Activated CD8-positive, alpha-beta T cell treated with anti-CD3 and anti-CD28 coated beads, Interleukin-2, amount 10 ng/mL, durations not matched to agents 7 days and 5 days (primary cell): ENCODE data around the gene CXCL10. TPM values are rescaled to one million over a fixed set of nuclear protein-coding genes. Genes with fewer than 3 reads are reported as not detected.
"Not testable (repeated sequence)": the region's sequence is repeated elsewhere in the genome, so short reads cannot be mapped to it uniquely, and the experiment has no call there.

Source experiments
- ATAC-seq: fragments of 150-1000 bp; cut with Tn5 transposase; one replicate; pipeline ENCODE4 v1.10.0; 2021; ENCODE audit warnings: moderate library complexity
- CTCF ChIA-PET: fragments of 350-600 bp; sonication (Branson Sonifier 250); formaldehyde crosslinking; loops from one replicate; lab custom pipeline; 2021; ENCODE audit warnings: antibody characterized with exemption; lab: Charles Lee
- POLR2A ChIA-PET: fragments of 350-600 bp; sonication (Branson Sonifier 250); formaldehyde crosslinking; loops from one replicate; lab custom pipeline; 2021; ENCODE audit warnings: antibody characterized with exemption; lab: Charles Lee
- DNase-seq: peaks from one replicate; pipeline ENCODE4 v3.0.0-alpha.2; 2020
- H3K27ac Mint-ChIP-seq: one replicate; pipeline ENCODE4 v1.8.0; 2021; ENCODE audit warnings: mild to moderate bottlenecking, mixed read lengths
- H3K27me3 Mint-ChIP-seq: one replicate; pipeline ENCODE4 v1.8.0; 2021; ENCODE audit warnings: low read depth, mixed read lengths
- H3K36me3 Mint-ChIP-seq: one replicate; pipeline ENCODE4 v1.8.0; 2021; ENCODE audit warnings: low read depth, mixed read lengths
- H3K4me1 Mint-ChIP-seq: one replicate; pipeline ENCODE4 v1.8.0; 2021; ENCODE audit warnings: low read depth, mixed read lengths
- H3K4me3 Mint-ChIP-seq: one replicate; pipeline ENCODE4 v1.8.0; 2021; ENCODE audit warnings: mild to moderate bottlenecking, mixed read lengths
- H3K9me3 Mint-ChIP-seq: one replicate; pipeline ENCODE4 v1.8.0; 2022; ENCODE audit warnings: mixed read lengths; ENCODE audit not compliant: insufficient read depth
- total RNA-seq, 2 experiments: library from RNA; stranded (reverse); gene quantifications; one replicate each; pipeline ENCODE4 v1.2.3, GENCODE V29; 2021

The CXCL10 gene
- total RNA-seq, 2 experiments from 2014 or later: not detected

DNA sequence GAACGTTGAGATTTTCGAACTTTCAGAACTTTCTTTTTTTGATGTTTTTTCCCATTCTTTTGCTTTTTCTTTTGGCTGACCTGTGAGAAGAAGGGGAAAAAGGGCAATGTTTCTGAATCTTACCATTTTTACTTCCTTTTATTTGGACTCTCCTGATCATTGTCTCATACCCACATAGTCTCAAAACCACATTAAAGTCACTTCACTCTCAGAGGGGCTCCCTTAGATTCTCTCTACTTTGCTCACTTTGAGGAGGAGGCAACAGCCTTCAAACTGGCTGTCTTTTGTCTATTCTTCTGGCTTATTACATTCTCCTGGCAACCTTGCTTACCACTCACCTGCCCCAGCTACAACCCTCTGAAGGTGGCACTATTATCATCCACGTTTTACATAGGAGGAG lies 19.7 kb downstream of the CXCL10 start:
- Mint-ChIP-seq H3K4me3 (no peak overlapping the region), H3K27me3 (peaks cover 22% of the 10 kb centered on the region), H3K4me1 (peaks cover 3% of the 10 kb centered on the region), H3K9me3 (no peaks in the 10 kb centered on the region), H3K27ac (no peak overlapping the region), H3K36me3 (no peaks in the 10 kb centered on the region)
- DNase-seq (no peak), ATAC-seq (no peak)
- POLR2A ChIA-PET: no interaction called here
- CTCF ChIA-PET: no interaction called here

GRCh38 chr4:76003035-76003434 lies 20.3 kb downstream of the CXCL10 start:
- H3K27me3 Mint-ChIP-seq: peaks cover 18% of the 10 kb centered on the region
- peaks cover 3% of the 10 kb centered on the region for H3K4me1 Mint-ChIP-seq
- H3K4me3 Mint-ChIP-seq: no peak overlapping the region
- CTCF ChIA-PET: interaction anchor here (1.0 to 1.4 kb wide), 2 partner anchors 12 to 64 kb away, joined by 4 read pairs; no protein-coding TSS in a partner anchor
- no peaks in the 10 kb centered on the region for H3K9me3 Mint-ChIP-seq
- ATAC-seq (no peak), DNase-seq (no peak)
- no peak overlapping the region for H3K27ac Mint-ChIP-seq
- no peaks in the 10 kb centered on the region for H3K36me3 Mint-ChIP-seq
- POLR2A ChIA-PET: interaction anchor here (0.6 kb wide), 1 partner anchor 14 kb away, joined by 3 read pairs; no protein-coding TSS in a partner anchor

GRCh38 chr4:76002176-76002575 lies 21.1 kb downstream of the CXCL10 start:
- no peak for DNase-seq
- Mint-ChIP-seq H3K27ac (no peak overlapping the region), H3K4me1 (peaks cover 3% of the 10 kb centered on the region), H3K36me3 (no peaks in the 10 kb centered on the region), H3K4me3 (no peak overlapping the region), H3K9me3 (no peaks in the 10 kb centered on the region), H3K27me3 (peaks cover 13% of the 10 kb centered on the region)
- ATAC-seq: no peak
- POLR2A ChIA-PET: no interaction called here
- CTCF ChIA-PET: interaction anchor here (1.0 to 1.4 kb wide), 2 partner anchors 13 to 65 kb away, joined by 4 read pairs; no protein-coding TSS in a partner anchor

DNA sequence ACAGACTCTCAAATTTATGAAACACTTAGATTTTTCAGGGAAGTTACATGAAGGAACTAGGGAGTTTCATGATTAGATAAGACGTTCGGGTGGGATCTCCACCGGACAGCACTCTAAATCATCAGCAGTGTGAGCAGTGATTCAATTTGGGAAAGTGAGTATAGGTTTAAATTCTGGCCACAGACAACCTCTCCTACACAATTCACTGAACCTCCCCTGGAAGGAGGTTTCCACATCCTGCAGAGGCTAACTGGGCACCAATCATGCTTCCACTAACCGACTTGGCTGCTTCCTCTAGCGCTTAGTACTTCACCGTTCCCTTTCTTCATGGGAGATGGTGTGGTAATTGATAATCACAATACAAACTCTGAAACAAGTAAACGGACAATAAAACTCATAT lies 21.6 kb downstream of the CXCL10 start:
- no peak for ATAC-seq
- Mint-ChIP-seq H3K36me3 (no peaks in the 10 kb centered on the region), H3K9me3 (no peaks in the 10 kb centered on the region), H3K27me3 (peaks cover 9% of the 10 kb centered on the region), H3K27ac (no peak overlapping the region), H3K4me1 (peaks cover 3% of the 10 kb centered on the region), H3K4me3 (no peak overlapping the region)
- ChIA-PET CTCF (interaction anchor here (1.4 kb wide), 1 partner anchor 65 kb away, joined by 4 read pairs; no protein-coding TSS in a partner anchor), POLR2A (no interaction called here)
- DNase-seq: no peak

DNA sequence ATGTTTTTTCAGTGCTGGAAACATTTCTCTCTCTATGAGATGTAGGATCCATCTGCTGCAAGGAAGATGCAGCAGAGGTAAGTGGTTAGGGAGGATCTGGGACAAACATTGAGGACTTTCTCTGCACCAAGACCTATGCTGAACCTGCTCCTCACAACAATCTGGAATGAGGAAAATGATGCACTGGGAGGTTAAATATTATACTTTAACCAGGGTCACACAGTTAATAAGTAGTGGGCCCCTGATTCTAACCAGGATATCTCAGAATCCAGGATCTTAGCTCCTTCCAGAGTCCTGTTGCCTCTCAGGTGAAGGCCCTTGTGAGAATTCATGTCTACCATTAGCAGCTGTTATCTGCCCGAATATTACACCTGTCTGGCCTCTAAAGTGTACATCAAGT lies 23.0 kb downstream of the CXCL10 start:
- H3K9me3 Mint-ChIP-seq: no peaks in the 10 kb centered on the region
- CTCF ChIA-PET: interaction anchor here (0.9 to 1.4 kb wide), 2 partner anchors 66 to 106 kb away, joined by 3 to 4 read pairs; no protein-coding TSS in a partner anchor
- DNase-seq (no peak), ATAC-seq (no peak)
- POLR2A ChIA-PET: no interaction called here
- H3K27ac Mint-ChIP-seq: no peak overlapping the region
- peaks cover 3% of the 10 kb centered on the region for H3K4me1 Mint-ChIP-seq
- H3K27me3 Mint-ChIP-seq: peaks cover 5% of the 10 kb centered on the region
- no peaks in the 10 kb centered on the region for H3K36me3 Mint-ChIP-seq
- no peak overlapping the region for H3K4me3 Mint-ChIP-seq

GRCh38 chr4:75998525-75999147 lies 24.7 kb downstream of the CXCL10 start:
- DNase-seq, H3K9me3 Mint-ChIP-seq, ATAC-seq, CTCF ChIA-PET, H3K36me3 Mint-ChIP-seq, H3K4me1 Mint-ChIP-seq, POLR2A ChIA-PET, H3K4me3 Mint-ChIP-seq, H3K27ac Mint-ChIP-seq: not testable (repeated sequence)
- peaks cover 12% of the 10 kb centered on the region for H3K27me3 Mint-ChIP-seq

DNA sequence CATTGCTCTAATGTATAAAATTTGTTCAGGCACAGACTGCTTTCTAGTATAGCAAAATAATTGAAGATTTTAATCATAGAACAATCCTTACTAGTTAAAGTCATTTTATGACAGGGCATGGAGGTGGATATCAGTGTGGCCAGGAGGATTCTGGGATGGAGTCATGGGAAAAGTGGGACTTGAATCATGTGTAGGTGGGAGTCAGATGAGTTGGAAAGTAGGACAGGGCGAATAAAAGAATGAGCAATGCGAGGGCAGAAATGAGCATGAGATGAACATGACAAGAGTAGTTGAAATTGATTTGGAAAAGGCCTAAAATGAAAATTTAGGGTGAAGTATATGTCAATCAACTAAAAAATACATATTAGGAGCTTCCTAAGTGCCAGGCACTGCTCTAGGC lies 25.4 kb downstream of the CXCL10 start:
- POLR2A ChIA-PET: no interaction called here
- ATAC-seq (no peak), DNase-seq (no peak)
- no peaks in the 10 kb centered on the region for H3K36me3 Mint-ChIP-seq
- CTCF ChIA-PET: interaction anchor here (1.0 to 3.5 kb wide), 3 partner anchors 17 to 148 kb away, joined by 3 to 24 read pairs (median 19); no protein-coding TSS in a partner anchor
- H3K9me3 Mint-ChIP-seq: no peaks in the 10 kb centered on the region
- H3K4me3 Mint-ChIP-seq: no peak overlapping the region
- no peak overlapping the region for H3K27ac Mint-ChIP-seq
- peaks cover 15% of the 10 kb centered on the region for H3K27me3 Mint-ChIP-seq
- peaks cover 3% of the 10 kb centered on the region for H3K4me1 Mint-ChIP-seq

- Mint-ChIP-seq H3K36me3 (no peaks in the 10 kb centered on the region), H3K27ac (no peak overlapping the region), H3K27me3 (peaks cover 14% of the 10 kb centered on the region), H3K9me3 (no peaks in the 10 kb centered on the region), H3K4me1 (no peaks in the 10 kb centered on the region), H3K4me3 (no peak overlapping the region)
- CTCF ChIA-PET: interaction anchor here (1.0 to 3.5 kb wide), 11 partner anchors 10 to 149 kb away, joined by 3 to 39 read pairs (median 17); partner anchors contain the start of gene CXCL9
- ATAC-seq: no peak
- no peak for DNase-seq
- POLR2A ChIA-PET: no interaction called here
These were observed 26.2 kb downstream of the CXCL10 start for GRCh38 chr4:75997081-75997480.

DNA sequence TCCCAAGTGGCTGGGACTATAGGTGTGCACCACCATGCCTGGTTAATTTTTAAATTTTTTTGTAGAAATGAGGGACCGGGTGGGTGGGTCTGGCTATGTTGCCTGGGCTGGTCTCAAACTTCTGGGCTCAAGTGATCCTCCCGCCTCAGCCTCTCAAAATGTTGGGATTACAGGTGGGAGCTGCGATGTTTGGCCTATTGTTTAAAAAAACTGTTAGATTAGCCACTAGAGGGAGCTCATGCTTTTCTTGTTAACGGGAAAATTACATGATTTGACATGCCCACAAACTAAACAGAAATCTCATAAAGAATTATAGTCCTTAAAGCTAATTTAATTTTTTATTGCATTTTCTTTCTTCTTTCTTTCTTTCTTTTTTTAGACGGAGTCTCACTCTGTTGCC lies 27.6 kb downstream of the CXCL10 start:
- peaks cover 6% of the 10 kb centered on the region for H3K4me1 Mint-ChIP-seq
- H3K36me3 Mint-ChIP-seq: no peaks in the 10 kb centered on the region
- H3K9me3 Mint-ChIP-seq: no peaks in the 10 kb centered on the region
- DNase-seq: no peak
- peaks cover 14% of the 10 kb centered on the region for H3K27me3 Mint-ChIP-seq
- POLR2A ChIA-PET: interaction anchor here (0.7 to 2.3 kb wide), 2 partner anchors 151 to 152 kb away, joined by 3 to 6 read pairs; partner anchors contain the start of gene NUP54
- CTCF ChIA-PET: interaction anchor here (0.7 to 3.5 kb wide), 44 partner anchors 11 to 509 kb away, joined by 3 to 39 read pairs (median 4); partner anchors contain the start of genes ART3, CXCL10, CXCL9 and NUP54
- H3K4me3 Mint-ChIP-seq: no peak overlapping the region
- H3K27ac Mint-ChIP-seq: no peak overlapping the region
- ATAC-seq: no peak

GRCh38 chr4:75992462-75992861 lies 30.8 kb downstream of the CXCL10 start:
- ATAC-seq (no peak), DNase-seq (no peak)
- Mint-ChIP-seq H3K4me3 (no peak overlapping the region), H3K9me3 (no peaks in the 10 kb centered on the region), H3K36me3 (peaks cover 14% of the 10 kb centered on the region), H3K4me1 (peaks cover 28% of the 10 kb centered on the region), H3K27ac (no peak overlapping the region), H3K27me3 (peaks cover 14% of the 10 kb centered on the region)
- ChIA-PET POLR2A (interaction anchor here (0.5 kb wide), 1 partner anchor 62 kb away, joined by 3 read pairs; no protein-coding TSS in a partner anchor), CTCF (interaction anchor here (1.4 to 2.8 kb wide), 4 partner anchors 12 to 95 kb away, joined by 4 to 14 read pairs (median 4); no protein-coding TSS in a partner anchor)

DNA sequence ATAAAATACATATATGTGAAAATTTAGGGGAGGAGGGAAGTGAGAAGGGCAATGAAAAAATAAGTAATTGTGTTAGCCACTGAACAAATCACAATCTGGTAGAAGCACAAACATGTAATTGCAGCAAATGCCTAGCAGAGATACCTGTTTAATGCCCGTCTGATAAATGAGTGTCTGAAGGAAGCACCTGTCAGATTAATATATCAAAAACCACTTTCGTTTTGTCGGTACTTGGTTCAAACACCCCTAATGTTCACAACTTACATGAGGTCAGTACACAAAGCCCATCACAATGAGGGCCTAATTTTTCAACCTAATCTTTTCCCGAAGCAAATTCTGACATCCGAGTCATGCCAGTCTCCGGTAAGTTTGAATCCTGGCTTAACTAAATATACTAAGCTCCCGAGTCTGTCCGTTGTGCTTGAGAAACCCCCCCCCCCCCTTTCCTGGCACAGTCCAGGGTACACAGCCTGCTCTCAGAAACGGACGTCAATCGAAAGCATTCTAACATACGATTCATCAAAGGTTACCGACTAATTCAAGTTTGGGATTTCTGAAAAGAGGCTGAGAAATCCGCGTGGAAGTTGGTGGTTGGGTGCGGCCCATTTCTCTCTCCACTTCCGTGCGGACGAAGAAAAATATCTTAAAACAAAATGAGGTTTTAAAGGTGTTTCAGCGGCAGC lies 33.3 kb downstream of the CXCL10 start:
- Mint-ChIP-seq H3K27ac (peak overlapping the region; percentile 88), H3K36me3 (peaks cover 18% of the 10 kb centered on the region), H3K4me1 (peaks cover 31% of the 10 kb centered on the region), H3K4me3 (peak overlapping the region; percentile 87), H3K9me3 (no peaks in the 10 kb centered on the region), H3K27me3 (peaks cover 12% of the 10 kb centered on the region)
- DNase-seq (no peak), ATAC-seq (no peak)
- ChIA-PET CTCF (interaction anchor here (1.0 to 1.3 kb wide), 3 partner anchors 73 to 97 kb away, joined by 3 to 4 read pairs (median 3); no protein-coding TSS in a partner anchor), POLR2A (interaction anchor here (0.6 to 1.5 kb wide), 3 partner anchors 29 to 95 kb away, joined by 3 to 5 read pairs (median 3); no protein-coding TSS in a partner anchor)
